HG03378 (cell line): ENCODE data around the gene FAM89B.
A peak's percentile ranks its signal among the peaks of the same experiment; 100 is the strongest.

Experiments used
- ATAC-seq: cut with Tn5 transposase; IDR thresholded peaks from one replicate; pipeline ENCODE4 v1.9.1; 2021; ENCODE audit warnings: mild to moderate bottlenecking, moderate library complexity; ENCODE audit not compliant: unreplicated experiment

The FAM89B gene

DNA sequence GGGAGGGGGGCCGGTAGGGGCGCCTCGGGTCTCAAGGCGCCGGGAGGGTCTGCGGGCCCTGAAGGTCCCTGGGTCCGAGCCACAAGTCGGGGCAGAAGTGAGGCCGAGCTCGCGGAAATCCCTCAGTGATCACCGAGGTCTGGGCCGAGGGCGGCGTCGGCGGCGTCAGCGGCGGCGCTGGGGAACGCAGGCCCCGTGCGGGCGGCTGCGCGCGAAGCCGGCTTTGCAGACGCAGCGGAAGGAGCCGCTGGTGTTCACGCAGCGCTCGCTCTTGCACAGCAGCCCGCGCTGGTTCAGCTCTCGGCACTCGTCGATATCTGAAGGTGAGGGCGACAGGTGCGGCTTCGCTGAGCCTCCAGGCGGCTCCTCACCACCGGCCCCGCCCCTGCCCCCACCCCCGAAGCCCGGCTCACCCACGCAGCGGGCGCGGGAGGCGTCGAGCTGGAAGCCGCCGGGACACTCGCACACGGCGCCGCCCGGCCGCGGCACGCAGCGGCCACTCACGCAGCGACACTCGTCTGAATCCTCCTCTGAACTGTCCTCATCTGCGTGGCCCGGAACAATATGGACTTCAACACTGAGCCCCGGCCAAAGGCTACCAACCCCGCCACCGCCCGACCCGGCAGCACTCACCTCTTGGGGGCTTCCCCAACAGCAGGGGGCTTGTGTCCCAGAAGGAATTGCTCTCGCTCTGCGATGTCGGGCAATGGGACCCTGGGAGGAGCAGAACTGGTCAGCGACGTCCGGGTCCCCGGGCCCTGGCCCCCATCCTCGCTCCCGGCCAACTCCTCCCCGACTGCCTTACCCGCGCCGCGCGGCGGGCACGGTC is 33.2 kb upstream of the FAM89B start:
- no peak for ATAC-seq

DNA sequence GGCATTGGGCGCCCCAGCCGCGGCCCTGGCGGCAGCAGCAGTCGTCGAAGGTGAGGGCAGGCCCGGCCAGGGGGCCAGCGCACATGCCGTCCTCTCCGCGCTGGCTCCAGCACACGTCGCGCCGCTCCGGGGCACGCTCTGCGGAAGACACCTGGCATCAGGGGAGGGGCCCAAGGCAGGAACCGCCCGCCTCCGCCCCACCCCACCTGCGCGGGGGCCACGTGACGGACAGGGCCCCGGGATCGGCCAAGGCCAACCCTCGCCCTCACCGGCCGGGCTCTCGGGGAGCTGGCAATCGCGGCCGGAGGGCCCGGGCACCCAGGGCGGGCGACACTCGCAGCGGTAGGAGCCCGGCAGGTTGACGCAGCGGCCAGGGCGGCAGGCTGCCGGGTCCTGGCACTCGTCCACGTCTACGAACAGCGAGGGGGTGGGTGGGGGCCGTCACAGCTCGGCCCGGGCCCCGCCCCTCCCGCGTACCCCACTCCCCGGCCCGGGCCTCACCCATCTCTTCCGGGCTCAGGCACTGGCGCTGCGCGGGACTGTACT is 32.5 kb upstream of the FAM89B start:
- peak; percentile 42 for ATAC-seq

DNA sequence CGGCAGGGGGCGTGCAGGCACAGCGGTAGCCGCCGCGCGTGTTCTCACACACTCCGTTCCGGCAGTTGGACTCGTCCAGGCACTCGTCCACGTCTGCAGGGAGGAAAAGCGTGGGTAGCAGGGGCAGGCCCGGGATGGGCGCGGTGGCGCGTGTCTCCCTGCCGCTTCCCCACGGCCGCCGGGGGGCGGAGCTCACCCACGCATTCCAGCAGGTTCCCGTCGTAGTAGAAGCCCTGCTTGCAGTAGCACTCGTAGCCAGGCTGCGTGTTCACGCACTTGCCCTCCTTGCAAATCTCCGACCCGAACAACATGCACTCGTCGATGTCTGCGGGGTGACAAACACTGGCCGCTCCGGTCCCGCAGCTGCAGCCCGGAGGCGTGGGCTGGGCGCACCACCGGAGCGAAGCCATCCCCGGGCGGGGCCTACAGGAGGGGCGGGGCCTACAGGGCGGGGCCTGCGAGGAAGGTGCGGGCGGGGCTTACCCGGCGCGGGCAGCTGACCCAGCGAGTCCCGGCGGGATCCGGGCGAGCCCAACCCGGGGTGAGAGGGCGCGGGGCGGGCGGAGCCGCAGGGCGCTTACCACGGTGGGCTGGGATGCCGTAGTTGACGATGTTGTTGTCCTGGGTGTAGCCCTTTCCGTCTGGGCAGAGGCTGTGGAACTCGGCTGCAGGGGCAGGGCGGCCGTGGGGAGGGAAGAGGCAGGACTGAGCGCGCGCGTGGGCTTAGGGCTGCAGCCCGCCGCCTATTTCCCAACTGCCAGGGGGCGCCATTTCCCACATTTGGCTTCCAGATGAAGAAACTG is 31.8 kb upstream of the FAM89B start:
- peak; percentile 40 for ATAC-seq

DNA sequence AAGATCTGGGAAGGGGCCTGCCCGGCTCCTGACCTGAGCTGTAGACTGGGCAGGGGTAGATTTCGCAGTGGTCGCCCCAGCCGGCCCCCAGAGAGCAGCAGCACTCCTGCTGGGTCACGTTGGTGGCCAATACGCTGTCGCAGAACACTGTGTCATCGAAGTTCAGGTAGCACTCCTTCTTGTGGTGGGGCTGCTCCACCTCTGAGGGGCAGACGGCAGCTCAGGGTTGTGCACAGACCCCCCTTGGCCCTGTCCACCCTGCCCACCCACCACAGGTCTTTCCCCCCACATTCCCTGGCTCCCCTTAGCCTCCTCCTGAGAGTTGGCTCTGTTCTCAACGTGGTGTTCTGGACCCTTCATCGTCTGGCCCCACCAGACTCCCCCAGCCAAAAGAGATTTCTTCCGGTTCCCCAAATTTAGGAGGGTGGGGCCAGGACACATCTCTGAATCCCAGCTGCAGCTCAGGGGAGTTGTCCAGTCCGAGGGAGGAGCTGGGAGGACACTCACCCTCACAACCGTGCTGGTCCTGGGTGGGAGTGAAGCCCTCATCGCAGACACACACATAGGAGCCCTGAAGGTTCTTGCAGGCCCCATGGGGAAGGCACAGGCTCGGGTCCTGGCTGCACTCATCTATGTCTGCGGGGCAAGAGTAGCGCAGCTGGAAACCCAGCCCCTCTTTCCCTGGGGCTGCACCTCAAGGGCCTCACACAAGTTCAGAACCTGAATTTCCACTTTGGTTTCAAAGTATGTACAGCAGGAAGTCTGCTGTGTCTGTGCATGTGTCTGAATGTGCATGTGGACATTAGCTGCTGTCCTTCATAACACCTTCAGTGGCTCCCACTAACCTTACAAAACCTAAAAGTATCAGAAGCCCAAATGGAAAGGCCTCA is 31.0 kb upstream of the FAM89B start:
- no peak for ATAC-seq

DNA sequence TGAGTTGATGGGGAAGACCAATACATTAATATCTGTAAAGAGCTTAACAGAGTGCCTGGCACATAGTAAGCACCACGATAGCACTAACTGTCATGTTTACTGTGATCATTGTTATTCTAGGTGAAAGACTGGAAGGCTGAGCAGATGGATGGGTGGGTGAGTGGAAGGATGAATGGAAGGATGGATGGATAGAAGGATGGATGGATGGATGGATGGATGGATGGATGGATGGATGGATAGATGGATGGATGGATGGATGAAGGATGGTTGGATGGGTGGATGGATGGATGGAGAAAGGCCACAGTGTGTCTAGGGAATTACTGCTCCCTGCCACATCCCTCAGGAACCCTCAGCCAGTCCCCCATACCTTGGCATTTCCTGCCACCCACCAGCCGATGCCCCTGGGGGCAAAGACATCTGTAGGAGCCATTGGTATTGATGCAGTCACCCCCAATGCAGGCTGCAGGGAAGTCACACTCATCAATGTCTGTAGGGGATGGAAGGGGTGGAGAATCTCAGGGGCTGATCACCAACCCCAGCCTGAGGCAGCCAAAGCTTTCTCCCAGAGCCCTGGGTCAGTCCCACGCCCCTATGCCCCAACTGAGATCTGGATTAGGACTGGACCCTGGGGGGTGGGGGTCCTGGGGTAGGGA is 29.5 kb upstream of the FAM89B start:
- ATAC-seq = no peak

DNA sequence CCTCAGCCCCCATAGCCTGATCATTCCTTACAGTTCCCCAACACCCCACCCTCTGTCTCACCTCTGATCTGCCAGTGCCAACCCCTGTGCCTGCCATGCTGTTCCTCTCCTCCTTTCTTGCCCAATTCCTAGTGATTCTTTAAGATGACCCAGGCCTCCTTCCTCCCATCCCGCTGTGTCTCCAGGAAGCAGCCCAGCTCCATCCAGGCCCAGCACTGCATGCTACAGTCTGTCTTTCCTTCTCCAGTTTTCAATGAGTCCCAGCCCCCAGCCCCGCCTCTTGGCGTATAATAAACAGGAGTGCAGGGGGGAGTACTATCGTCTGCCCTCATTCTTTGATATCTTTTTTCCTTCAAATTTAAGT is 26.5 kb upstream of the FAM89B start:
- ATAC-seq = no peak

DNA sequence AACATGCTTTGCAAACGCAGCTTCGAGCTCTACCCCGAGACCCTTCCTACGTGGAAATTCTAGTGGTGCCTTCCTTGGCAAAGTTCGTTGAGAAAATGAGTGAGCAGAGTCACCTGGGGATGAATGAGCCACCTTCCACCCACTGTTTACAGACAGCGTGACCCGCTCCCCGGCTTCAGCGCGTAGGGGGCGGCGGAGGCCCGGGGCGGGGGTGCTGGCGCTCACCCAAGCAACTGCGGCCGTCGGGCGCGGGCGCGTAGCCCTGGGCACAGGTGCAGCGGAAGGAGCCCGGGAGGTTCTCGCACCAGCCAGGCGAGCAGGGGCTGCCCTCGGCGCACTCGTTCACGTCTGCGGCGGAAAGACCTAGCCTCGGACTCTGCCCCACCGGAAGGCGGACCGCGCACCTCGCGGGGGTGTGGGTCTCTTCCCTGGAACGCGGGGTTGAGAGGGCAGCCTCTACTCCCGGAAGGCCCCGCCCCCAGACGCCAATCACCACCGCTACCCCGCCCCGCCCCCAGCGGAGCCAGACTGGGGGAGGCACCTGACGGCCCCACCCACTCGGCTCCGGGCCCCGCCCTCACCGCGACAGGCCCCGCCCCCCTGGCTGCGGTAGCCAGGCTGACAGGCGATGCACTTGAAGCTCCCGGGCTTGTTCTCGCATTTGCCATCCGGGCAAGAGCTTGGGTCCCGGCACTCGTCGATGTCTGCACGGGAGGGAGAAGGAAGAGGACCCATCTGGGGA is 25.9 kb upstream of the FAM89B start:
- ATAC-seq = peak; percentile 39

DNA sequence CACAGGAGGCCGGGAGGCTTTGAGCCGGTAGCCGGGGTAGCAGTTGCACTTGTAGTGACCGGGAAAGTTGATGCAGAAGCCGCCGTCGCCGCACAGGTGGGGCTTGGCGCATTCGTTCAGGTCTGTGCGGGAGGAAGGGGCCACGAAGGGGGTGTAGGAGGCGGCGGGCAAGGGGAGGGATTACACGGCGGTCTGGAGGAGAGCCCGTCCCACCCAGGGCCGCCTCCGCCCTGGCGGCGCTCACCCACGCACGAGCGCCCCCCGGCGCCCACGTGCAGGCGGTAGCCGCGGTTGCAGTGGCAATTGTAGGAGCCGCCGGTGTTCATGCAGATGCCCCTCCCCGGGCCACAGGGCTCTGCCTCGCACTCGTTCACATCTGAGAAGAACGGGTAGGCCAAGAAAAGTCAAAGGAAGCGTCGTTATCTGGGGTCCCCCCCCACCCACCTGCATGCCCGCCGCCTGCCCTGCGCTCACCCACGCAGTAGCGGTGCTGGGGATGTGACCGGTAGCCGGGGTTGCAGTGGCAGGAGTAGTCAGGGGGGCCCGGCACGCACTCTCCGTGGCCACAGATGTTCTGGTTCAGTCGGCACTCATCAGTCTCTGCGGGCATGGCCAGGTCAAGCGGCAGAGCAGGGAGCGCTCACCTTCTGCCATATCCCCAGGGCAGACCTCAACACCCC is 24.8 kb upstream of the FAM89B start:
- no peak for ATAC-seq

DNA sequence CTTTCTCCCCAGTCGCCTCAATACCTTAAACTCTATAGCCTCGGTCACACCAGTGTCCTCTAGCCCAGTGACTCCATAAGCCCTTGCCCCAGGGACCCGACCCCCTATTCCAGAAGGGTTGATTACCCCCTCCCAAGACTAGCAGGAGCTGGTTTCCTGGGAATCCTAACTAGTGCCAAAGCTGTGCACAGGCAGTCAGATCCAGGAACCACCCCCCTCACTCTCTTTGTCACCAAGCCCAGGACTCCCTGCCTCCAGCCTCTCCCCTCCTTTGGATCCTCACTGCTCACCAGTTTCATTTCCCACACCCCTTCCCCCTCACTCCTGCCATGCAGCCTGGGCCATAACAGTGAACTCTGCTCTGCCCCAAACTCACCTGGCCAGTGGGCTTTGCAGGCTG is 23.9 kb upstream of the FAM89B start:
- no peak for ATAC-seq

DNA sequence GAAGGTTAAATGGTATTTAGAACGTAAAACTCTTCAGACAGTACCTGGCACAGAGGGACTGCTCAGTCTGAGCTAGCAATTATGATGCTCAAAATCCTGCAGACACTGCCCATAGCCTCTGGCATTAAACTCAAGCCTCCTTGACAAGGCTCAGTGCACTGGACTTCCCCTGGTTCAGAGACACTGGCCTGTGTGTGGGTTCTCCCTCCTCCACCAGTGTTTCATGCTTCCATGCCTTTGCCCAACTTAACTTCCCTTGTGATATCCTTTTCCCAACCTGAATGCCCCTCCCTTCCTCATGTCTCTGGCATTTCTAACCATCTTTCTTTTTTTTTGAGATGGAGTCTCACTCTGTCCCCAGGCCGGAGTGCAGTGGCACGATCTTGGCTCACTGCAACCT is 23.2 kb upstream of the FAM89B start:
- ATAC-seq = no peak

DNA sequence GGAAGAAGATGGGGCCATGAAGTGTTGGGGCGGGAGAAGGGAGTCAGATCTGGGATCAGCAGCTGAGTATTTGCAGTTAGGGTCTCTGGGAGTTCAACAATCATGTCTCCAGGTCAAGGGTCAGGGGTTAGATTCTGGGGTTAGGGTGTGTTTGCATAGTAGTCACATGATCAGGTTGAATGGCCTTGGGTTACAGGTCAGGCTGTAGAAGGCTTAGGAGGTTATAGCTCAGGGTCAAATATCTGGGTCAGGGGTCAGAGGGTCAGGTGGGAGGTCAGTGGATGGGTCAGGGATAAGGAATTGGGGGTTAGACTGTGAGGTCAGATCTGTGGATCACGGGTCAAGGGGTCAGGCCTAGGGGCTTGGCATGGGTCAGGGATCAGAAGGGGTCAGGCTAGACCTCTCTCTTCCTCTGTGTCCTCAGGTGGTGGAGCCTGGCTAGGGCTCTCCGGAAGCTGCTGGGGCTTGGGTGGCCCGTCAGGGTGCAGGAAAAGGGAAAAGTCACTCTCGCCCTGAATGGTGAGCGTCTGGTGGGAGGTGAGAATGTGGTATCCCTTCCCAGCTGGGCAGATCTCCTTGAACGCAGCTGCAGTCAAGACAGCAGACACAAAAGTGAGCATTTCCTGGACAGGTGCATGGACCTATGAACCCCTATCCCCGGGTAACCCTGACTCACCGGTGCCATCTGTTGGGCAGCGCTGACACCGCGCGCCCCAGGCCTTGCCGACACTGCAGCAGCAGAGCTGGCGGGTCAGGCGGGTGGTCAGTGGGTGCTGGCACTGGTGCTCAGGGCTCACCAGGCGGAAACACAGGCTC is 20.6 kb upstream of the FAM89B start:
- no peak for ATAC-seq

DNA sequence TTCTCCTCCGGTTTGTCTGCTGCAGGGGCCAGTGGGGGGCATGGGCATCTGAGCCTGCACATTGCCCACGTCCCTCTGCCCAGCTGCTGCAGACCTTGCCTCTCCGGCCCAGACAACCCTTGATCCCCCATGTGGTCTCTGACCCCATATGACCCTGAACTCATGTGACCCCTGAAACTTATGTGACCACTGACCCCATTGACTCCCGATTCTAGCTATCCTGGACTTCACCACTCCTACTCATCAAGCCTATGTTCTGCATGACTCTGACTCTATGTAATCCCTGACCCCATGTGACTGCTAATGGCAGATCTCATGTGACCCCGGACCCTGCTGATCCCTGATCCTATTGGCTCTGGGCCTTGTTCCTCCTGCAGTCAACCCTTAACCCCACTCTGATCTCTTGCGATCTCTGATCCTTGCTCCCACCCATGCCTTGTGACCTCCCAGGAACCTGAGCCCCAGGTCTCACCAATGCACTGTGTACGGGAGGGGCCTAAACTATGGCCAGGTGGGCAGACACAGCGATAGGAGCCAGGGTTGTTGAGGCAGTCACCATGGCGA is 19.9 kb upstream of the FAM89B start:
- no peak for ATAC-seq

DNA sequence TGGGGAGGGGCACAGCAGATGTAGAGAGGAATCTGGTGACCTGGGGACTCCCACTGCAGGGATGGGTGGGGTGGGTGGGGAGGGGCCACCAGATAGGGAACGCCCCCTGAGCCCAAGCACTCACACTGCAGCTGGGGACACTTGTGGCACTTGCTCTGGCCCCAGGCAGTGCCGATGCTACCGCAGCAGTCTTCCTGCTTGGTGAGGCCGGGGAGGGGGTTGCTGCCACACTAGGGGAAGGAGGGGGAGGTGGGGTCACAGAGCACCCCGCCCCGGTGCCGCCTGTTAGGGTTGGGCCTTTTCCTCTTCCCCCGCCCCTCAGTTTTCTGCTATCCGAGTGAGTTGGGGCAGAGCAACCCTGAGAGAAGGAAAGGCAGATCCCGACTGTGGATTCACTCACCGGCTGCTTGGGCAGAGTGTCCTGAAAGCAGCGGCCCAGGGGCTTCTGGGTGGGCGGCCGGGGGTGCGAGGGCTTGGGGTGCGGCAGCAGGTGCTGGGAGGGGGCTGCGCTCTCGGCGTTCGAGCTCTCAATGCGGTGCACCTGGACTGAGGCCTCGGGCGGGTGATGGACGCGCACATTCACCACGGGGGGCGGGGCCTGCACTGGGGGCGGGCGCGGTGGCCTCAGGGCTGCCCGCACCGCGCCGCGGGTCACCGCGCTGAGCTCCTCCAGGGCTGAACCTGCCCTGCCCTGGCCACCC is 18.9 kb upstream of the FAM89B start:
- ATAC-seq = no peak

DNA sequence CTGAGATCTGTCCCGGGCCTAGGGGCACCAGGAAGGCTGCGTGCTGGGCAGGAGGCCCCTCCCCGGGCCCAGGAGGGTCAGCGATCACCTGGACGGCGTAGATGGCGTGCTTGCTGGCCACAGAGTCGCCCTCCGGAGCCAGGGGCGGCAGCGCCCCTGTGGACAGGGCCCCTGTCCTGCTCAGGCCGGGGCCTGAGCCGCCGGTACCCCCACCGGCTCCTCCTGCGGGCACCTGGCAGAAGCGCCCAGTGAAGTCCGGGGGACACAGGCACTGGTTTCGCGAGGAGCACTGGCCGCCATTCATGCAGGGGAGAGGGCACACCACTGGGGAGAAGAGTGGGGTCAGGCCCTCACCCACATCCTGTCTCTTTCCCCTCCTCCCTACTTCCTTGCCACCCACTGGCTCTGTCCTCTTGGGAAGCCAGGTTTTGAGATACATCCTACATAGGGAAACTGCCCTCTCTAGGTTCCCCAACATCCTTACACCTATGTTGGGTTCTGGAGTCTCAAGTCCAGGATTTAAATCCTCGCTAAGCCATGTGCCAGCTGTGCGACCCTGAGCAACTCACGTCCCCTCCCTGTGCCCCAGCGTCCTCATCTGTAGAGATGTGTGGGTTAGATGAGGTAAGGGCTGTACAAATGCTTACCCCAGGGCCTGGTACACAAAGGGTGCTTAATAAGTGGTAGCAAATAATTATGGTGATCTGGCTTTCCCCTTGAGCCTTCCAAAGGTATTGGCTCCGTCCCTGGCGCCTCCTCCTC is 18.1 kb upstream of the FAM89B start:
- ATAC-seq = no peak

DNA sequence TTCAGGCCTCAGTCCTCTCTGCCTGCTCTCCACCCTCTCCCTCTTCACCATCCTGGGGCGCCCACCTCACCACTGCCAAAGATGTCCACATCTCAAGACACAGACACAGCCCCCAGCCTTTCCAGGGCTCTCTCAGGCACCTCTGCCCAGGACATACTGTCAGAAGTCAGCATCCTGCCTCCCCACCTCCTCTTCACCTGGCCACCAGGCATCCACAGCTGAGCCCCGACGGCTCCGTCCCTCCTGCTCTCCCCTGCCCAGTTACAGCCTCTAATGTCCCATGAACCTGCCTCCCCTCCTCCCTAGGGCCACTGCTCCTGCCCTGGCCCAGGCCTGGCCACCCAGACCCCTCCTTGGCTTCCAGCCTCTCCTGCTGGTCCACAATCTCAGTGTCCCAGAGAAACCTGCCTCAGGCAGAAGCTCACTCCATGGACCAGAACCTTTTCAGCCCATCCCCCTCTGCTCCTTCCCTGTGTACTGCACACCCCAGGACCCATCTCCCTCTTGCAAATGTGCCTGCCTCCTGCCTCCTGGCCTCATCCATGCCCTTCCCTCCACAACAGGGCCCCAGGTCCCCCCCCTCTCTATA is 17.4 kb upstream of the FAM89B start:
- no peak for ATAC-seq

DNA sequence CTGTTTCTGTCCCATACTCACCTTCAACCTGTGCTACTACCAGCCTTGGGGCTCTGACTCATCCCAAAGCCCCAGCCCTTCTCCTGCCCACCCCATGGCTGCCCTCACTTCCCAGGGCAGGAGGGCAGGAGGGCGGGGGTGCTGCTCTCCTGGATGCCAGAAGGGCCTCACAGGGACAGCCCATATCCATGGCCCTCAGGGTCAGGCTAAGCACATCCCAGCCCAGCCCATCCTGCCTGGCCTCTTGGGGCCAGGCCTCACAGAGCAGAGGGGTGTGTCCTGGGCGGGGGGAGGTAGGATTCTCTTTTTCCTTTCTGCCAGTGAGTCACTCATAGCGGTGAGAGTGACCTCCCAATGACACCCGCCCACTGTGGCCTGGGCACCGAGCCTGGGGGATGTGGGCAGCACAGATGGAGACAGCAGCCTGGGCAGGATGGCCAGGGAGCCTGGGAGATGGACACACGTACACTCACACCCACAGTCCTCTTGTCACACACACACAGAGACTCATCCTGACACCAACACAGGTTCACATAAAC is 16.6 kb upstream of the FAM89B start:
- ATAC-seq = no peak
